Karpas-422 (cell line): ENCODE measurements around the gene ZNF804B. TPM values are rescaled to one million over a fixed set of nuclear protein-coding genes. Genes with fewer than 3 reads are reported as not detected.

Experiments
- DNase-seq: peaks from one replicate; pipeline ENCODE4 v3.0.0-alpha.2; 2015
- H2AFZ ChIP-seq: fragments of 200-600 bp; sonication (generic); 2 replicates; pipeline ENCODE4 v1.6.1; 2014; ENCODE audit warnings: antibody characterized with exemption, low read length, mixed read lengths
- H3K27ac ChIP-seq: fragments of 200-600 bp; sonication (generic); 2 replicates; pipeline ENCODE4 v1.5.1; 2014; ENCODE audit warnings: mild to moderate bottlenecking, low read length, moderate library complexity
- H3K27me3 ChIP-seq: fragments of 200-600 bp; sonication (generic); 2 replicates; pipeline ENCODE4 v1.6.1; 2014; ENCODE audit warnings: low read length, mixed read lengths
- H3K36me3 ChIP-seq: fragments of 200-600 bp; sonication (generic); 2 replicates; pipeline ENCODE4 v1.6.1; 2014; ENCODE audit warnings: low read length, mixed read lengths; ENCODE audit not compliant: insufficient read depth
- H3K4me1 ChIP-seq: fragments of 200-600 bp; sonication (generic); 2 replicates; pipeline ENCODE4 v1.6.1; 2014; ENCODE audit warnings: mild to moderate bottlenecking, low read length, mixed read lengths
- H3K4me2 ChIP-seq: fragments of 200-600 bp; sonication (generic); 2 replicates; pipeline ENCODE4 v1.6.1; 2014; ENCODE audit warnings: low read length, low read depth, mild to moderate bottlenecking; ENCODE audit not compliant: poor library complexity, severe bottlenecking
- H3K4me3 ChIP-seq: fragments of 200-600 bp; sonication (generic); 2 replicates; pipeline ENCODE4 v1.5.1; 2014; ENCODE audit warnings: mild to moderate bottlenecking, antibody characterized with exemption, low read length, mixed read lengths
- H3K79me2 ChIP-seq: fragments of 200-600 bp; sonication (generic); 2 replicates; pipeline ENCODE4 v1.6.1; 2014; ENCODE audit warnings: mild to moderate bottlenecking, low read length, mixed read lengths
- H3K9ac ChIP-seq: fragments of 200-600 bp; sonication (generic); 2 replicates; pipeline ENCODE4 v1.6.0; 2014; ENCODE audit warnings: low read length
- H3K9me2 ChIP-seq: fragments of 200-600 bp; sonication (generic), shearing (Covaris generic); replicated peaks from 2 replicates; pipeline ENCODE4 v1.6.0; 2014; ENCODE audit warnings: mild to moderate bottlenecking, low read length, moderate library complexity; ENCODE audit not compliant: insufficient read depth
- H3K9me3 ChIP-seq: fragments of 300-700, 200-600 bp; sonication (generic); 2 replicates; pipeline ENCODE4 v1.6.1; 2014; ENCODE audit warnings: low read length, mixed read lengths
- H4K20me1 ChIP-seq: fragments of 200-600 bp; sonication (generic); 2 replicates; pipeline ENCODE4 v1.6.1; 2014; ENCODE audit warnings: mild to moderate bottlenecking, antibody characterized with exemption, low read length, low read depth; ENCODE audit not compliant: insufficient read depth
- total RNA-seq: library from RNA; depleted of rRNA; stranded (reverse); fragments of >200 nt; shearing (Covaris generic); gene quantifications from 2 replicates; pipeline ENCODE4 v1.2.3, GENCODE V29; 2014; ENCODE audit warnings: low replicate concordance

The ZNF804B gene
- total RNA-seq, 1 experiment from 2014 or later, result not detected

- H3K36me3 ChIP-seq, result no peaks in the 10 kb centered on the region
- H2AFZ ChIP-seq, result no peak overlapping the region
Observed at GRCh38 chr7:89308535-89308934, 549.0 kb downstream of the ZNF804B start.

GRCh38 chr7:89311886-89312285, 552.4 kb downstream of the ZNF804B start:
- peaks cover 11% of the 10 kb centered on the region for H3K9me3 ChIP-seq
- H3K79me2 ChIP-seq, result no peaks in the 10 kb centered on the region
- no peaks in the 10 kb centered on the region for H3K27me3 ChIP-seq
- H3K4me3 ChIP-seq, result no peak overlapping the region
- H4K20me1 ChIP-seq, result no peaks in the 10 kb centered on the region
- no peaks in the 10 kb centered on the region for H3K36me3 ChIP-seq
- H2AFZ ChIP-seq, result no peak overlapping the region
- H3K4me2 ChIP-seq, result no peak overlapping the region
- no peak overlapping the region for H3K27ac ChIP-seq
- H3K4me1 ChIP-seq, result no peaks in the 10 kb centered on the region
- DNase-seq, result no peak
- H3K9ac ChIP-seq, result no peak overlapping the region
- H3K9me2 ChIP-seq, result no peaks in the 10 kb centered on the region

More at GRCh38 chr7:89308535-89308934, 549.0 kb downstream of the ZNF804B start:
- H3K27me3 ChIP-seq, result no peaks in the 10 kb centered on the region
- H3K79me2 ChIP-seq, result no peaks in the 10 kb centered on the region
- H3K4me3 ChIP-seq, result no peak overlapping the region
- no peak overlapping the region for H3K9ac ChIP-seq
- H4K20me1 ChIP-seq, result no peaks in the 10 kb centered on the region
- peaks cover 10% of the 10 kb centered on the region for H3K9me3 ChIP-seq
- DNase-seq, result no peak
- H3K9me2 ChIP-seq, result no peaks in the 10 kb centered on the region
- H3K4me2 ChIP-seq, result no peak overlapping the region
- H3K27ac ChIP-seq, result no peak overlapping the region
- H3K4me1 ChIP-seq, result no peaks in the 10 kb centered on the region

- no peak for DNase-seq
- no peak overlapping the region for H3K27ac ChIP-seq
- no peaks in the 10 kb centered on the region for H3K36me3 ChIP-seq
- peaks cover 16% of the 10 kb centered on the region for H3K9me3 ChIP-seq
- no peak overlapping the region for H2AFZ ChIP-seq
- no peak overlapping the region for H3K9ac ChIP-seq
- no peaks in the 10 kb centered on the region for H3K79me2 ChIP-seq
- H3K9me2 ChIP-seq, result no peaks in the 10 kb centered on the region
- no peaks in the 10 kb centered on the region for H3K4me1 ChIP-seq
- no peaks in the 10 kb centered on the region for H3K27me3 ChIP-seq
- no peaks in the 10 kb centered on the region for H4K20me1 ChIP-seq
- H3K4me2 ChIP-seq, result no peak overlapping the region
- H3K4me3 ChIP-seq, result no peak overlapping the region
Observed at GRCh38 chr7:89312551-89312950, 553.1 kb downstream of the ZNF804B start.

- no peaks in the 10 kb centered on the region for H3K9me2 ChIP-seq
- H3K36me3 ChIP-seq, result no peaks in the 10 kb centered on the region
Observed at GRCh38 chr7:89316584-89317251, 557.2 kb downstream of the ZNF804B start.

GRCh38 chr7:89332026-89332425, 572.5 kb downstream of the ZNF804B start:
- Histone ChIP-seq H2AFZ (no peak overlapping the region), H3K27ac (no peak overlapping the region), H3K27me3 (no peaks in the 10 kb centered on the region), H3K9me2 (no peaks in the 10 kb centered on the region), H3K4me1 (no peaks in the 10 kb centered on the region), H3K9ac (no peak overlapping the region), H4K20me1 (no peaks in the 10 kb centered on the region), H3K36me3 (no peaks in the 10 kb centered on the region), H3K79me2 (no peaks in the 10 kb centered on the region), H3K9me3 (peaks cover 3% of the 10 kb centered on the region; the same call in 1 of the 2 replicates), H3K4me3 (no peak overlapping the region), H3K4me2 (no peak overlapping the region)
- DNase-seq, result no peak

More at GRCh38 chr7:89316584-89317251, 557.2 kb downstream of the ZNF804B start:
- H3K4me3 ChIP-seq, result no peak overlapping the region
- no peak overlapping the region for H3K27ac ChIP-seq
- H2AFZ ChIP-seq, result no peak overlapping the region
- no peak overlapping the region for H3K9ac ChIP-seq
- no peaks in the 10 kb centered on the region for H4K20me1 ChIP-seq
- no peaks in the 10 kb centered on the region for H3K79me2 ChIP-seq
- DNase-seq, result no peak
- no peak overlapping the region for H3K4me2 ChIP-seq
- no peaks in the 10 kb centered on the region for H3K4me1 ChIP-seq
- H3K9me3 ChIP-seq, result peaks cover 25% of the 10 kb centered on the region; the same call in 1 of the 2 replicates
- no peaks in the 10 kb centered on the region for H3K27me3 ChIP-seq

GRCh38 chr7:89334797-89335196, 575.3 kb downstream of the ZNF804B start:
- H3K9me2 ChIP-seq, result no peaks in the 10 kb centered on the region
- H3K4me2 ChIP-seq, result no peak overlapping the region
- no peak overlapping the region for H3K9ac ChIP-seq
- H3K4me1 ChIP-seq, result no peaks in the 10 kb centered on the region
- H3K36me3 ChIP-seq, result no peaks in the 10 kb centered on the region
- H3K4me3 ChIP-seq, result no peak overlapping the region
- no peak for DNase-seq
- H3K27me3 ChIP-seq, result no peaks in the 10 kb centered on the region
- no peak overlapping the region for H3K27ac ChIP-seq
- H3K79me2 ChIP-seq, result no peaks in the 10 kb centered on the region
- 0 out of 2 replicates have a peak, but pooled peaks cover 3% of the 10 kb centered on the region for H3K9me3 ChIP-seq
- H4K20me1 ChIP-seq, result no peaks in the 10 kb centered on the region
- H2AFZ ChIP-seq, result no peak overlapping the region

- 0 out of 2 replicates have a peak, but pooled peaks cover 3% of the 10 kb centered on the region for H3K9me3 ChIP-seq
- H3K36me3 ChIP-seq, result no peaks in the 10 kb centered on the region
- no peak overlapping the region for H3K4me3 ChIP-seq
- DNase-seq, result no peak
- no peaks in the 10 kb centered on the region for H3K4me1 ChIP-seq
- H3K27me3 ChIP-seq, result no peaks in the 10 kb centered on the region
- no peak overlapping the region for H2AFZ ChIP-seq
- no peaks in the 10 kb centered on the region for H4K20me1 ChIP-seq
- H3K27ac ChIP-seq, result no peak overlapping the region
- H3K79me2 ChIP-seq, result no peaks in the 10 kb centered on the region
- no peak overlapping the region for H3K4me2 ChIP-seq
- H3K9me2 ChIP-seq, result no peaks in the 10 kb centered on the region
- no peak overlapping the region for H3K9ac ChIP-seq
Observed at GRCh38 chr7:89335490-89335889, 576.0 kb downstream of the ZNF804B start.

- no peak overlapping the region for H3K9ac ChIP-seq
- H2AFZ ChIP-seq, result no peak overlapping the region
- 0 out of 2 replicates have a peak, but pooled peaks cover 5% of the 10 kb centered on the region for H3K9me3 ChIP-seq
Observed at GRCh38 chr7:89336121-89336520, 576.6 kb downstream of the ZNF804B start.

More at GRCh38 chr7:89336121-89336520, 576.6 kb downstream of the ZNF804B start:
- H3K79me2 ChIP-seq, result no peaks in the 10 kb centered on the region
- no peaks in the 10 kb centered on the region for H3K4me1 ChIP-seq
- no peak overlapping the region for H3K4me3 ChIP-seq
- no peaks in the 10 kb centered on the region for H3K9me2 ChIP-seq
- no peaks in the 10 kb centered on the region for H4K20me1 ChIP-seq
- H3K4me2 ChIP-seq, result no peak overlapping the region
- no peak overlapping the region for H3K27ac ChIP-seq
- no peaks in the 10 kb centered on the region for H3K27me3 ChIP-seq
- no peaks in the 10 kb centered on the region for H3K36me3 ChIP-seq
- DNase-seq, result no peak
